Activated T-helper 1 cell treated with anti-CD3 and anti-CD28 coated beads, Interleukin-12 subunit alpha, Interleukin-12 subunit beta, Interleukin-2, Interleukin-4 antibody, amounts not matched to agents 30 ng/mL and 10 ng/mL and 1 ng/mL, durations not matched to agents 14 hours and 24 hours and 36 hours (primary cell): ENCODE measurements around the gene DPYSL3. TPM values are rescaled to one million over a fixed set of nuclear protein-coding genes. Genes with fewer than 3 reads are reported as not detected.

Experiments used
- DNase-seq: peaks from one replicate; pipeline ENCODE4 v3.0.0; 2021; ENCODE audit warnings: low spot score
- H3K27ac Mint-ChIP-seq: one replicate; pipeline ENCODE4 v1.8.0; 2021; ENCODE audit warnings: mild to moderate bottlenecking, mixed read lengths
- H3K27me3 Mint-ChIP-seq: one replicate; pipeline ENCODE4 v1.8.0; 2022; ENCODE audit warnings: mild to moderate bottlenecking, moderate library complexity, mixed read lengths; ENCODE audit not compliant: insufficient read depth
- H3K36me3 Mint-ChIP-seq: one replicate; pipeline ENCODE4 v1.8.0; 2021; ENCODE audit warnings: low read depth, mixed read lengths
- H3K4me1 Mint-ChIP-seq: one replicate; pipeline ENCODE4 v1.8.0; 2021; ENCODE audit warnings: low read depth, mixed read lengths
- H3K4me3 Mint-ChIP-seq: one replicate; pipeline ENCODE4 v1.8.0; 2021; ENCODE audit warnings: mild to moderate bottlenecking, moderate library complexity, mixed read lengths
- H3K9me3 Mint-ChIP-seq: one replicate; pipeline ENCODE4 v1.8.0; 2021; ENCODE audit warnings: mixed read lengths
- intact Hi-C: fragments of 100-400 bp; cut with micrococcal nuclease; formaldehyde crosslinking; loops from one replicate; pipeline ENCODE4 v1.15.1; 2024
- total RNA-seq: library from RNA; stranded (reverse); gene quantifications from 2 replicates; pipeline ENCODE4 v1.2.3, GENCODE V29; 2022

DPYSL3 gene
- total RNA-seq, 1 donor from 2014 or later: 0.16 TPM

DNA sequence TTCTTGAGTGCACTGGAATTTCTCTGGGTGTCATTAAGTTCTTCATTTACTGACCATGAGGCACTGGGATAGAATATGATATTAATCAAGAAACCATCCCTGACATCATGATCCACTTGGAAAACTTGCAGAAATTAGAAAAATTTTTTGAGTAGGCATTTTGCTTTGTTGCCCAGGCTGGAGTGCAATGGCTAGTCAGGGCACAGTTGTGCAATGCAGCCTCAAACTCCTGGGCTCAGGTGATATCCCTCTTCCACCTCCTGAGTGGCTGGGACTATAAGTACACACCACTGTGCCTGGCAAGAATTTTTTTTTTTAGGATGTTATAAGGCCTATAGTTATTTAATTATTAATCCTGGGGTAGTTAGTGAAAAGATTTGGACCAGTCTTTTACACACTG lies 168.5 kb downstream of the DPYSL3 start:
- H3K4me3 Mint-ChIP-seq: no peak overlapping the region
- H3K9me3 Mint-ChIP-seq: no peaks in the 10 kb centered on the region
- no peaks in the 10 kb centered on the region for H3K27me3 Mint-ChIP-seq
- no peaks in the 10 kb centered on the region for H3K4me1 Mint-ChIP-seq
- H3K36me3 Mint-ChIP-seq: no peaks in the 10 kb centered on the region
- intact Hi-C loops: no loop called here
- no peak overlapping the region for H3K27ac Mint-ChIP-seq
- DNase-seq: no peak

DNA sequence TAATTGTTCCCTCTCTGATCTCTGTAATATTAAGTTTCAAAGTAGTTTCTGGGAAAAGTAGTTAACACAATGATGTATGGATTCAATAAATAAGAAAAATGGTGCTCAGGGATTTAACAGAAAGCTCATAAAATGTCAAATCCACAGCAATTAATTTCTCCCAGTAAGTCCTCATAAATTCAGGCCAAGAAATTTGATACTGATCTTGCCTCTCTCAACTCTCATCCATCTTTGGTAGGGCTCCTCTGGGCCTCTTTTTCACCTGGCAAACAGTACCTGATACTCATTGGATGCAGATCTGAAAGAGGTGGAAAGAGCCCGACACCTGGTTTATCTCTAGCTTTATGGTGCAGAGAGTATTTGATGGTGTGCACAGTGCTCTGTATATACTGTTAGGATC lies 168.9 kb downstream of the DPYSL3 start:
- no peak for DNase-seq
- Mint-ChIP-seq H3K27ac (no peak overlapping the region), H3K4me1 (no peaks in the 10 kb centered on the region), H3K36me3 (no peaks in the 10 kb centered on the region), H3K4me3 (no peak overlapping the region), H3K9me3 (no peaks in the 10 kb centered on the region), H3K27me3 (no peaks in the 10 kb centered on the region)
- intact Hi-C loops: no loop called here
